T-cell (primary cell): Measurements from ENCODE around the gene FASTKD3. TPM values are rescaled to one million over a fixed set of nuclear protein-coding genes. Genes with fewer than 3 reads are reported as not detected.

Experiments
- ATAC-seq, 4 experiments: fragments of 200-7000 bp in 3 of 4; fragments of 150-1000 bp in 1 of 4; cut with Tn5 transposase; replicated peaks in 1 of 4; 1 replicate in 3 of 4; 2 replicates in 1 of 4; pipeline ENCODE4 v1.10.0; 2021; ENCODE audit warnings: moderate library complexity in 3 of 4, mild to moderate bottlenecking in 2 of 4, moderate number of reproducible peaks in 1 of 4
- CTCF ChIA-PET, 2 donors: fragments of 300-600 bp; sonication (Branson Sonifier 250); formaldehyde crosslinking; loops; one replicate each; lab custom pipeline; 2022; ENCODE audit warnings: antibody characterized with exemption in 2 of 2; lab: Charles Lee
- POLR2A ChIA-PET, 2 donors: fragments of 300-600 bp; sonication (Branson Sonifier 250); formaldehyde crosslinking; loops; one replicate each; lab custom pipeline; 2022; ENCODE audit warnings: antibody characterized with exemption in 2 of 2; lab: Charles Lee
- DNase-seq, 35 experiments: peaks; one replicate each; pipeline versions ENCODE4 v3.0.0 to v3.0.0-alpha.2; 2013 to 2023
- H3K27ac ChIP-seq: one replicate; pipeline ENCODE4 v1.5.1; 2013; ENCODE audit warnings: low read length
- H3K27me3 ChIP-seq, 2 experiments: replicated peaks in 1 of 2; 1 replicate in 1 of 2; 2 replicates in 1 of 2; pipeline versions ENCODE4 v1.6.1 to v1.7.0; 2013; ENCODE audit warnings: low read length in 1 of 2, mixed read lengths in 1 of 2; ENCODE audit not compliant: control insufficient read depth in 2 of 2, insufficient read depth in 2 of 2; ENCODE audit errors: extremely low read depth in 1 of 2
- H3K36me3 ChIP-seq, 2 donors: 1 replicate in 1 of 2; 2 replicates in 1 of 2; pipeline versions ENCODE4 v1.6.1 to v1.7.0; 2013; ENCODE audit warnings: low read length in 1 of 2; ENCODE audit not compliant: control insufficient read depth in 2 of 2, insufficient read depth in 1 of 2; ENCODE audit errors: extremely low read depth in 1 of 2
- H3K4me1 ChIP-seq, 2 experiments: 1 replicate in 1 of 2; 2 replicates in 1 of 2; pipeline versions ENCODE4 v1.6.1 to v1.7.0; 2013; ENCODE audit warnings: low read length in 2 of 2, mixed read lengths in 1 of 2; ENCODE audit not compliant: insufficient read depth in 2 of 2, control insufficient read depth in 1 of 2; ENCODE audit errors: extremely low read depth in 1 of 2
- H3K4me3 ChIP-seq, 2 donors: 1 replicate in 1 of 2; 2 replicates in 1 of 2; pipeline versions ENCODE4 v1.5.1 to v1.7.0; 2013; ENCODE audit warnings: mild to moderate bottlenecking in 2 of 2, low read length in 1 of 2, moderate library complexity in 1 of 2; ENCODE audit not compliant: control insufficient read depth in 1 of 2; ENCODE audit errors: extremely low read depth in 1 of 2
- H3K9me3 ChIP-seq: 2 replicates; pipeline ENCODE4 v1.7.0; 2013
- H3K27ac Mint-ChIP-seq, 2 donors: one replicate each; pipeline ENCODE4 v1.8.0; 2020 to 2021; ENCODE audit warnings: mild to moderate bottlenecking in 2 of 2, mixed read lengths in 2 of 2
- H3K27me3 Mint-ChIP-seq, 2 donors: one replicate each; pipeline ENCODE4 v1.8.0; 2021 to 2022; ENCODE audit warnings: mixed read lengths in 2 of 2
- H3K36me3 Mint-ChIP-seq: one replicate; pipeline ENCODE4 v1.8.0; 2021; ENCODE audit warnings: mixed read lengths
- H3K4me1 Mint-ChIP-seq, 3 donors: one replicate each; pipeline ENCODE4 v1.8.0; 2020 to 2022; ENCODE audit warnings: mixed read lengths in 3 of 3, mild to moderate bottlenecking in 1 of 3
- H3K4me3 Mint-ChIP-seq, 3 donors: one replicate each; pipeline ENCODE4 v1.8.0; 2020 to 2022; ENCODE audit warnings: mild to moderate bottlenecking in 3 of 3, mixed read lengths in 3 of 3, moderate library complexity in 3 of 3
- H3K9me3 Mint-ChIP-seq, 3 donors: one replicate each; pipeline ENCODE4 v1.8.0; 2020 to 2022; ENCODE audit warnings: mixed read lengths in 3 of 3
- WGBS: methylation state at CpG from one replicate; pipeline ENCODE4 v1.1.5; 2013; ENCODE audit warnings: missing lambda C conversion rate; ENCODE audit not compliant: insufficient coverage; 5-methylcytosine and 5-hydroxymethylcytosine counted together
- total RNA-seq, 35 experiments: library from RNA in 6 of 35; stranded (reverse) in 6 of 35; fragments of 120-200 nt in 1 of 35; gene quantifications; one replicate each; pipeline versions ENCODE4 v1.2.1 to v1.2.4 and lab custom pipeline; 2013 to 2026

Gene FASTKD3
- total RNA-seq, 5 donors from 2014 or later (not counting 1 experiment from before 2014, with no cell fraction given): 6.9 to 11.1 (median 9.7) TPM

- no peaks in the 10 kb centered on the region for H3K9me3 ChIP-seq
- Mint-ChIP-seq H3K4me1 (no peaks in the 10 kb centered on the region), H3K27me3 (peaks cover 12 to 18% of the 10 kb centered on the region in 2 donors), H3K36me3 (no peaks in the 10 kb centered on the region), H3K27ac (no peak overlapping the region), H3K9me3 (peaks cover 0 to 4% (median 0%) of the 10 kb centered on the region in 3 donors), H3K4me3 (no peak overlapping the region)
- H3K4me3 ChIP-seq: no peak overlapping the region
- DNase-seq (no peak), ATAC-seq (no peak)
- no peaks in the 10 kb centered on the region for H3K27me3 ChIP-seq
- CTCF ChIA-PET: no interaction called here
- WGBS: no CpG with 5 or more reads among the region's 3 CpGs
- H3K4me1 ChIP-seq: no peaks in the 10 kb centered on the region
- no peak overlapping the region for H3K27ac ChIP-seq
- POLR2A ChIA-PET: interaction anchor here in 1 of 2 donors (0.6 kb wide), 1 partner anchor 23 kb away, joined by 3 read pairs; no protein-coding TSS in a partner anchor
- no peaks in the 10 kb centered on the region for H3K36me3 ChIP-seq
Observed at GRCh38 chr5:7837403-7837802, 31.4 kb downstream of the FASTKD3 start.

DNA sequence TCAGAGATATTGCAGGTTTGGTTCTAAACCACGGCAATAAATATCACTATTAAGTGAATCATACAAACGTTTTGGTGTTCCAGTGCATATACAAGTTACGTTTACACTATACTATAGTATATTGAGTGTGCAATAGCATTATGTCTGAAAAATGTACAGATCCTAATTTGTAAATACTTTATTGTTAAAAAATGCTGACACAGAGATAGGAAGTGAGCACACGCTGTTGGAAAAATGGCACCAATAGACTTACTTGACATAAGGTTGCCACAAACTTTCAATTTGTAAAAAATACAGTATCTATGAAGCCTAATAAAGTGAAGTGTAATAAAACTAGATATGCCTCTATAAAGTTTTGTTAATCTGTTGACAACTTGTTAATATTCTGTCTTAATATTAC lies 33.8 kb downstream of the FASTKD3 start:
- Mint-ChIP-seq H3K4me3 (no peak overlapping the region), H3K4me1 (no peaks in the 10 kb centered on the region), H3K27ac (no peak overlapping the region), H3K9me3 (no peaks in the 10 kb centered on the region), H3K27me3 (peaks cover 6 to 12% of the 10 kb centered on the region in 2 donors), H3K36me3 (no peaks in the 10 kb centered on the region)
- POLR2A ChIA-PET: interaction anchor here in 1 of 2 donors (0.6 kb wide), 1 partner anchor 25 kb away, joined by 4 read pairs; no protein-coding TSS in a partner anchor
- Histone ChIP-seq H3K27ac (no peak overlapping the region), H3K9me3 (no peaks in the 10 kb centered on the region), H3K36me3 (no peaks in the 10 kb centered on the region), H3K4me1 (no peaks in the 10 kb centered on the region), H3K4me3 (no peak overlapping the region), H3K27me3 (peaks cover 0 to 8% of the 10 kb centered on the region in 2 experiments)
- DNase-seq (no peak), ATAC-seq (no peak)
- no CpG with 5 or more reads among the region's 4 CpGs for WGBS
- CTCF ChIA-PET: interaction anchor here in 1 of 2 donors (1.2 kb wide), 1 partner anchor 18 kb away, joined by 3 read pairs; no protein-coding TSS in a partner anchor

DNA sequence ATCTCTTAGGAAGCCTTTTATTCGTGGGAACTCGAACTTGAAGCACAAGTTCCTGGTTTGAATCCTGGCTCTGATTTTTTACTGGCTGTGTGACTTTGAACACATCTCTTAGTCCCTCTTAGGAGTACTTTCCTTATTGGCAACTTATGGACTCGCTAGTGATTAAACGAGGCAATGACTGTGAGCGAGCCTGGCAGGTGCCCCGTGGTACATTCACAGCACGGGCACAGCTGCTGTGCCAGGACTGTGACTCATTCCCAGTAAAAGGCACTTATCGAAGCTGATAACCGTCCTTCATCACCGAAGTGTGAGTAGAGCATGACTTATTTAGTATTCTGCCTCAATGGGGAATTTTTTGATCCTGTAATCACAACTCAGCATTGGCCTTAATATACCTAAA lies 40.6 kb downstream of the FASTKD3 start:
- ChIA-PET POLR2A (no interaction called here), CTCF (no interaction called here)
- H3K27ac Mint-ChIP-seq: no peak overlapping the region
- ATAC-seq (no peak), DNase-seq (no peak)
- H3K27ac ChIP-seq: no peak overlapping the region
- H3K9me3 ChIP-seq: no peaks in the 10 kb centered on the region
- no peaks in the 10 kb centered on the region for H3K4me1 Mint-ChIP-seq
- H3K36me3 ChIP-seq: no peaks in the 10 kb centered on the region
- H3K4me3 ChIP-seq: no peak overlapping the region
- H3K4me3 Mint-ChIP-seq: no peak overlapping the region
- H3K9me3 Mint-ChIP-seq: no peaks in the 10 kb centered on the region
- no peaks in the 10 kb centered on the region for H3K36me3 Mint-ChIP-seq
- 61% methylated on average over 7 of the region's 10 CpGs for WGBS
- no peaks in the 10 kb centered on the region for H3K4me1 ChIP-seq
- peaks cover 0 to 23% of the 10 kb centered on the region in 2 experiments for H3K27me3 ChIP-seq
- H3K27me3 Mint-ChIP-seq: peaks cover 22 to 26% of the 10 kb centered on the region in 2 donors

- POLR2A ChIA-PET: no interaction called here
- H3K9me3 Mint-ChIP-seq: no peaks in the 10 kb centered on the region
- peaks cover 28 to 33% of the 10 kb centered on the region in 2 donors for H3K27me3 Mint-ChIP-seq
- Histone ChIP-seq H3K27me3 (peaks cover 0 to 25% of the 10 kb centered on the region in 2 experiments), H3K36me3 (no peaks in the 10 kb centered on the region), H3K4me3 (no peak overlapping the region), H3K27ac (no peak overlapping the region), H3K9me3 (no peaks in the 10 kb centered on the region), H3K4me1 (no peaks in the 10 kb centered on the region)
- CTCF ChIA-PET: no interaction called here
- no peaks in the 10 kb centered on the region for H3K4me1 Mint-ChIP-seq
- DNase-seq (no peak), ATAC-seq (no peak)
- no peak overlapping the region for H3K4me3 Mint-ChIP-seq
- H3K36me3 Mint-ChIP-seq: no peaks in the 10 kb centered on the region
- no peak overlapping the region for H3K27ac Mint-ChIP-seq
- 85% methylated on average over 4 of the region's 6 CpGs for WGBS
Observed at GRCh38 chr5:7827610-7828009, 41.2 kb downstream of the FASTKD3 start.

- Mint-ChIP-seq H3K36me3 (no peaks in the 10 kb centered on the region), H3K4me3 (no peak overlapping the region), H3K4me1 (no peaks in the 10 kb centered on the region), H3K9me3 (no peaks in the 10 kb centered on the region), H3K27me3 (peaks cover 32 to 33% of the 10 kb centered on the region in 2 donors), H3K27ac (no peak overlapping the region)
- CTCF ChIA-PET: no interaction called here
- 92% methylated on average over 11 of the region's 11 CpGs for WGBS
- Histone ChIP-seq H3K27ac (no peak overlapping the region), H3K4me1 (no peaks in the 10 kb centered on the region), H3K4me3 (no peak overlapping the region), H3K36me3 (no peaks in the 10 kb centered on the region), H3K27me3 (peaks cover 0 to 17% of the 10 kb centered on the region in 2 experiments), H3K9me3 (no peaks in the 10 kb centered on the region)
- no peak for ATAC-seq
- DNase-seq: no peak
- POLR2A ChIA-PET: no interaction called here
Observed at GRCh38 chr5:7825630-7826029, 43.2 kb downstream of the FASTKD3 start.

DNA sequence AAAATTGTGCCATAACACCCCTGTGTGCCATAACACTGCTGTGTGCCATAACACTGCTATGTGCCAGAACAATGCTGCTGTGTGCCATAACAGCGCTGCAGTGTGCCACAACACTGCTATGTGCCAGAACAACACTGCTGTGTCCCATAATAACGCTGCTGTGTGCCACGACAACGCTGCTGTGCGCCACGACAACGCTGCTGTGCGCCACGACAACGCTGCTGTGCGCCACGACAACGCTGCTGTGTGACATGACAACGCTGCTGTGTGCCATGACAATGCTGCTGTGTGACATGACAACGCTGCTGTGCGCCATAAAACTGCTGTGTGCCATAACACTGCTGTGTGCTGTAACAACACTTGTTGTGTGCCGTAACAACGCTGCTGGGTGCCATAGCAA lies 43.8 kb downstream of the FASTKD3 start:
- H3K4me3 ChIP-seq: no peak overlapping the region
- Mint-ChIP-seq H3K27me3 (peaks cover 32 to 33% of the 10 kb centered on the region in 2 donors), H3K4me1 (no peaks in the 10 kb centered on the region), H3K9me3 (no peaks in the 10 kb centered on the region), H3K36me3 (no peaks in the 10 kb centered on the region), H3K4me3 (no peak overlapping the region), H3K27ac (no peak overlapping the region)
- DNase-seq: no peak
- ChIA-PET POLR2A (no interaction called here), CTCF (no interaction called here)
- no peak overlapping the region for H3K27ac ChIP-seq
- no peaks in the 10 kb centered on the region for H3K36me3 ChIP-seq
- H3K27me3 ChIP-seq: peaks cover 0 to 17% of the 10 kb centered on the region in 2 experiments
- WGBS: 91% methylated on average over 18 of the region's 18 CpGs
- H3K4me1 ChIP-seq: no peaks in the 10 kb centered on the region
- H3K9me3 ChIP-seq: no peaks in the 10 kb centered on the region
- ATAC-seq: no peak

DNA sequence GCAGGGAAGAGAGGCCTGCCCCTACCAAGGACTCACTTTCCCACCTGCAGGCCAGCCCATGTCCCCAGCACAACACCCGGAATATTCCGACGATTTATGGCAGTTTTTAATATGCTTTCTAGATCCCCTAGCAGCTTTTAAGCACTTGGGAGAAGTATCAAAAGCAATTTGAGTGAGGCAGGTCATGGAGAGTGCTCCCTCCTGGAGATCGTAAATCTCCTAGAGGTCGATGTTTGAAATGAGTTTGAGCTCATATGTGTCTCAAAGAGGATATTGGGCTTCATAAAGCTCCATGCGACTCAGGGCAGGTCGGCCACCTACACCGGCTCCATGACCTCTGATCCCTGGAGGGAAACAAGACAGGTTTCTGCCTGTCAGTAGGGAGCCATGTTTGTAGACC lies 45.2 kb downstream of the FASTKD3 start:
- H3K36me3 Mint-ChIP-seq: no peaks in the 10 kb centered on the region

More for the DNA sequence above, 45.2 kb downstream of the FASTKD3 start:
- H3K36me3 ChIP-seq: no peaks in the 10 kb centered on the region
- CTCF ChIA-PET: no interaction called here
- WGBS: 80% methylated on average over 4 of the region's 8 CpGs
- peaks cover 0 to 14% of the 10 kb centered on the region in 2 experiments for H3K27me3 ChIP-seq
- DNase-seq (no peak), ATAC-seq (no peak)
- H3K4me1 ChIP-seq: no peaks in the 10 kb centered on the region
- H3K4me1 Mint-ChIP-seq: no peaks in the 10 kb centered on the region
- no peaks in the 10 kb centered on the region for H3K9me3 ChIP-seq
- no peak overlapping the region for H3K4me3 ChIP-seq
- H3K27ac ChIP-seq: no peak overlapping the region
- H3K9me3 Mint-ChIP-seq: no peaks in the 10 kb centered on the region
- POLR2A ChIA-PET: no interaction called here
- no peak overlapping the region for H3K27ac Mint-ChIP-seq
- H3K27me3 Mint-ChIP-seq: peaks cover 32 to 34% of the 10 kb centered on the region in 2 donors
- no peak overlapping the region for H3K4me3 Mint-ChIP-seq
